ENCODE data around the gene WDR88. TPM values are rescaled to one million over a fixed set of nuclear protein-coding genes. Genes with fewer than 3 reads are reported as not detected.

The WDR88 gene
- total RNA-seq, 1 experiment from 2014 or later = 0.28 TPM

GRCh38 chr19:33214596-33214995 lies 82.7 kb downstream of the WDR88 start:
- peak; percentile 65 for DNase-seq (ENCODE audit: low spot score)
- CTCF ChIA-PET = interaction anchor here (0.7 to 4.1 kb wide), 22 partner anchors 9 to 424 kb away, joined by 3 to 27 read pairs (median 4); partner anchors contain the start of gene SLC7A10

GRCh38 chr19:33215438-33216197 lies 83.7 kb downstream of the WDR88 start:
- Mint-ChIP-seq H3K4me1 (0 out of 2 replicates have a peak, but pooled peaks cover 6% of the 10 kb centered on the region), H3K9me3 (no peaks in the 10 kb centered on the region), H3K4me3 (no peak overlapping the region), H3K27ac (no peak overlapping the region), H3K36me3 (no peaks in the 10 kb centered on the region), H3K27me3 (ENCODE audit: low read depth) (peaks cover 2% of the 10 kb centered on the region; the same call in 1 of the 2 replicates)
- ATAC-seq (no peak), DNase-seq (ENCODE audit: low spot score) (no peak)
- CTCF ChIA-PET = interaction anchor here (0.6 to 4.1 kb wide), 9 partner anchors 11 to 81 kb away, joined by 3 to 27 read pairs (median 5); partner anchors contain the start of gene SLC7A10
- TF ChIP-seq NR2C2 (CRISPR knock-in tag; IDR thresholded peaks at IDR 0.05) = no peak
- POLR2A ChIA-PET = no interaction called here

More at GRCh38 chr19:33214596-33214995, 82.7 kb downstream of the WDR88 start:
- H3K9me3 Mint-ChIP-seq = no peaks in the 10 kb centered on the region
- H3K4me3 Mint-ChIP-seq = no peak overlapping the region
- 0 out of 2 replicates have a peak, but pooled peaks cover 6% of the 10 kb centered on the region for H3K4me1 Mint-ChIP-seq
- H3K27ac Mint-ChIP-seq = no peak overlapping the region; the same call in 1 of the 2 replicates
- H3K36me3 Mint-ChIP-seq = no peaks in the 10 kb centered on the region
- no peaks in the 10 kb centered on the region for H3K27me3 Mint-ChIP-seq (ENCODE audit: low read depth)
- TF ChIP-seq TCF7 (CRISPR knock-in tag; IDR thresholded peaks at IDR 0.05; ENCODE audit: low read depth) = no peak
- peak; percentile 80; the same call in 1 of the 2 replicates for TF ChIP-seq ZNF263 (CRISPR knock-in tag; IDR thresholded peaks at IDR 0.05; ENCODE audit: low read depth)
- ATAC-seq = peak; percentile 76
- POLR2A ChIA-PET = interaction anchor here (1.1 kb wide), 1 partner anchor 10 kb away, joined by 3 read pairs; no protein-coding TSS in a partner anchor

DNA sequence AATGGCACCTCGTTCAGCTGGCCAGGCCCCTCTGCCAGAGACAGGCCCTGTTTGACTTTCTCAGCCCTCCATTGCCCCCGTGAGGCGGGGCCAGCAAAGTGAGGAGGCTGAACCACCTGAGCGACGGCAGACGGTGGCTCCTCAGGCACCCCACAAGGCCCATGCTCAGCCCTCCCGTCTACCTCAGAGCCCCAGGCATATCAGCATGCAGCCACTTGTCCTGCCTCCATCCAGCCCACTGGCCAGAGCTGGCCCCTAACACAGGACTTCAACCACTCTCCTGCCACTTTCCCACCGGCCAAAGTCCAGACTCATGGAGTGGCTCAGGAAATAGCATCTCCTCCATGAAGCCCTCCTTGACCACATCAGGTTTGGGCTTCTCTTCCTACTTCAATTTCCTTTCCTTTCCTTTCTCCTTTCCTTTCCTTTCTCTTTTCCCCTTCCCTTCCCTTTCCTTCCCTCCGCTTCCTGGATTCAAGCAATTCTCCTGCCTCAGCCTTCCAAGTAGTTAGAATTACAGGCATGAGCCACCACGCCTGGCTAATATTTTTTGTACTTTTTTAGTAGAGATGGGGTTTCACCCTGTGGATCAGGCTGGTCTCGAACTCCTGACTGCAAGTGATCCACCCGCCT lies 84.4 kb downstream of the WDR88 start:
- ATAC-seq (peak; percentile 70), DNase-seq (ENCODE audit: low spot score) (peak; percentile 53)
- CTCF ChIA-PET = interaction anchor here (0.6 to 4.1 kb wide), 7 partner anchors 11 to 72 kb away, joined by 3 to 27 read pairs (median 5); partner anchors contain the start of gene SLC7A10

More for the DNA sequence above, 84.4 kb downstream of the WDR88 start:
- H3K27me3 Mint-ChIP-seq (ENCODE audit: low read depth) = peaks cover 2% of the 10 kb centered on the region; the same call in 1 of the 2 replicates
- no peak overlapping the region for H3K4me3 Mint-ChIP-seq
- no peaks in the 10 kb centered on the region for H3K9me3 Mint-ChIP-seq
- no peak overlapping the region for H3K27ac Mint-ChIP-seq
- H3K4me1 Mint-ChIP-seq = 0 out of 2 replicates have a peak, but pooled peaks cover 6% of the 10 kb centered on the region
- POLR2A ChIA-PET = no interaction called here
- H3K36me3 Mint-ChIP-seq = no peaks in the 10 kb centered on the region
- TF ChIP-seq, protein P1, sequence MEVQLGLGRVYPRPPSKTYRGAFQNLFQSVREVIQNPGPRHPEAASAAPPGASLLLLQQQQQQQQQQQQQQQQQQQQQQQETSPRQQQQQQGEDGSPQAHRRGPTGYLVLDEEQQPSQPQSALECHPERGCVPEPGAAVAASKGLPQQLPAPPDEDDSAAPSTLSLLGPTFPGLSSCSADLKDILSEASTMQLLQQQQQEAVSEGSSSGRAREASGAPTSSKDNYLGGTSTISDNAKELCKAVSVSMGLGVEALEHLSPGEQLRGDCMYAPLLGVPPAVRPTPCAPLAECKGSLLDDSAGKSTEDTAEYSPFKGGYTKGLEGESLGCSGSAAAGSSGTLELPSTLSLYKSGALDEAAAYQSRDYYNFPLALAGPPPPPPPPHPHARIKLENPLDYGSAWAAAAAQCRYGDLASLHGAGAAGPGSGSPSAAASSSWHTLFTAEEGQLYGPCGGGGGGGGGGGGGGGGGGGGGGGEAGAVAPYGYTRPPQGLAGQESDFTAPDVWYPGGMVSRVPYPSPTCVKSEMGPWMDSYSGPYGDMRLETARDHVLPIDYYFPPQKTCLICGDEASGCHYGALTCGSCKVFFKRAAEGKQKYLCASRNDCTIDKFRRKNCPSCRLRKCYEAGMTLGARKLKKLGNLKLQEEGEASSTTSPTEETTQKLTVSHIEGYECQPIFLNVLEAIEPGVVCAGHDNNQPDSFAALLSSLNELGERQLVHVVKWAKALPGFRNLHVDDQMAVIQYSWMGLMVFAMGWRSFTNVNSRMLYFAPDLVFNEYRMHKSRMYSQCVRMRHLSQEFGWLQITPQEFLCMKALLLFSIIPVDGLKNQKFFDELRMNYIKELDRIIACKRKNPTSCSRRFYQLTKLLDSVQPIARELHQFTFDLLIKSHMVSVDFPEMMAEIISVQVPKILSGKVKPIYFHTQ (CRISPR knock-in tag; IDR thresholded peaks at IDR 0.05) = no peak
- TF ChIP-seq SMAD4 (CRISPR knock-in tag; IDR thresholded peaks at IDR 0.05) = no peak
- TF ChIP-seq OVOL2 (CRISPR knock-in tag; IDR thresholded peaks at IDR 0.05; ENCODE audit: borderline replicate concordance) = no peak
- TF ChIP-seq CTCF (IDR thresholded peaks at IDR 0.05) = no peak
- no peak for TF ChIP-seq NR1H2 (CRISPR knock-in tag; IDR thresholded peaks at IDR 0.05)
- no peak for TF ChIP-seq HMGXB4 (CRISPR knock-in tag; IDR thresholded peaks at IDR 0.05)
- no peak for TF ChIP-seq HMGA2 (CRISPR knock-in tag; IDR thresholded peaks at IDR 0.05)

Data from WTC11 (cell line).